Measurements from ENCODE around the gene WDR83.
"Not testable (repeated sequence)": the region's sequence is repeated elsewhere in the genome, so short reads cannot be mapped to it uniquely, and the experiment has no call there.

Gene WDR83

DNA sequence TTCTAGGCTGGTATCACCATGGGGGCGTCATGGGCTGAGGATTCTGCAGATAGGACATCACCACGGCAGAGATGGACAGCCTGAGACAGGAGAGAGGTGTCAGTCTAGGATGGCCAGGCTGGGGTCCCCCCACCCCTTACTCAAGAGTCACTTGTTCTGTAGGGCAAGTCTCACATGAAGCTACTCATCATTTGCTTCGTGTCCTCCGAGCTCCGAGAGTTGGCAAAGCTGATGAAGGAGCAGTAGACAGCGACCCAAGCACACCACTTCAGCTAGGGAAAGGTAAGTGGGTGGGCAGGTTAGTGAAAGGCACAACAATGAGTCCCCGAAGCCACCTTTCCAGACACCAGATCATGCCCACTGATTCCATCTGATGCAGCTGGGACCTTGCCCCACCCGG lies 1.7 kb downstream of the WDR83 start:
- DNase-seq: no peak
- no peak for TF ChIP-seq POLR2A (IDR thresholded peaks at IDR 0.05; ENCODE audit: low read length)
- no peak for TF ChIP-seq GATA1 (IDR thresholded peaks at IDR 0.05; ENCODE audit: low read depth, low read length)

DNA sequence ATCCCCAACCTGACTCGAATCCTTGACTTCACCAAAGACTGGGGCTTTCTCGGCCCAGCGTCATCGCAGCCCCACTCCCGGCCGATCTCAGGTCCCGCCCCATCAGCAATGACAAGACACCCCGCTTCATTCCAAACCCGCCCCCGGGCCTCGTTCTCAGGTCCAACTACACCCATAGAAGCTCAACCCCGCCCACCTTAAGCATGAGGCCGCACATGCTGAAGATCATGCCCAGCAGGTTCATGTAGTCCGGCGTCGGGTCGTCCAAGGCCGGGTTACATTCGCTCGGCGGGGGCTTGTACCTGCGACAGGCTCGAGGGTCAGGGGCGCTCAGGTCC lies 2.3 kb downstream of the WDR83 start:
- TF ChIP-seq GATA1 (IDR thresholded peaks at IDR 0.05; ENCODE audit: low read depth, low read length) (no peak), POLR2A (IDR thresholded peaks at IDR 0.05; ENCODE audit: low read length) (no peak)
- DNase-seq: peak; percentile 91 to 94

DNA sequence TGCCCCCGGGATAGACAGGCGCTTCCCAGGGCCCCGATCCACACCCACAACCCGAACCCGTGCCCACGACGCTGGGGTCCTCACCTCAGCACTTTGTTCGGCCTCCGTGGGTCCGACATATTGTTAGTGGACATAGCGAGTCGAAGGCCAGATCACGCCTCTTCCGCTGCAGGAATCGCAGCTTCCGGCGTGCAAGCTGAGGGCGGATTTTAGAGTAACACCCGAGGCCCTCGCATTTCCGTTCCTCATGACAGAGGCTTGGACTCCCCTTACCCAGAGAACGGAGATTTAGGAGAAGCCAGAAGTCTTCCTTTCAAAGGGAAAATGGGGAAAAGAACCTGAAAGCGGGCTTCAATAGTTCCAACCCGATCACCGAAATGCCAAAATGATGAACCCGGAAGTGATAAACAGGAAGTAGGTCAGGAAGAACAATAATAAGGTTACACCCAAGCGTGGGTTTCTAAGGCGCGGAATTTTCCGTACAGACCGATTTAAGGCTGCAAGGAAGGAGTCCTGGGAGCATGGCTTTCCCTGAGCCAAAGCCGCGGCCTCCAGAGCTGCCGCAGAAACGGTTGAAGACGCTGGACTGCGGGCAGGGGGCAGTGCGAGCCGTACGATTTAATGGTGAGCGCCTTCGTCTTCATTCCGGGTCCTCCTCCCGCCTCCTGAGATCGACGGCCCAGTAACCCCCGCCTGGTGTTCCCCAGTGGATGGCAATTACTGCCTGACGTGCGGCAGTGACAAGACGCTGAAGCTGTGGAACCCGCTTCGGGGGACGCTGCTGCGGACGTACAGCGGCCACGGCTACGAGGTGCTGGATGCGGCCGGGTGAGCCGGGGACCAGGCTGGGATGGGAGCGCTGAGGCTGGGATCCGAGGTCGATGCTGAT lies 2.9 kb downstream of the WDR83 start:
- peak; percentile 92 to 93 for DNase-seq
- TF ChIP-seq POLR2A (IDR thresholded peaks at IDR 0.05; ENCODE audit: low read length) (peak; percentile 60), GATA1 (IDR thresholded peaks at IDR 0.05; ENCODE audit: low read depth, low read length) (no peak)

DNA sequence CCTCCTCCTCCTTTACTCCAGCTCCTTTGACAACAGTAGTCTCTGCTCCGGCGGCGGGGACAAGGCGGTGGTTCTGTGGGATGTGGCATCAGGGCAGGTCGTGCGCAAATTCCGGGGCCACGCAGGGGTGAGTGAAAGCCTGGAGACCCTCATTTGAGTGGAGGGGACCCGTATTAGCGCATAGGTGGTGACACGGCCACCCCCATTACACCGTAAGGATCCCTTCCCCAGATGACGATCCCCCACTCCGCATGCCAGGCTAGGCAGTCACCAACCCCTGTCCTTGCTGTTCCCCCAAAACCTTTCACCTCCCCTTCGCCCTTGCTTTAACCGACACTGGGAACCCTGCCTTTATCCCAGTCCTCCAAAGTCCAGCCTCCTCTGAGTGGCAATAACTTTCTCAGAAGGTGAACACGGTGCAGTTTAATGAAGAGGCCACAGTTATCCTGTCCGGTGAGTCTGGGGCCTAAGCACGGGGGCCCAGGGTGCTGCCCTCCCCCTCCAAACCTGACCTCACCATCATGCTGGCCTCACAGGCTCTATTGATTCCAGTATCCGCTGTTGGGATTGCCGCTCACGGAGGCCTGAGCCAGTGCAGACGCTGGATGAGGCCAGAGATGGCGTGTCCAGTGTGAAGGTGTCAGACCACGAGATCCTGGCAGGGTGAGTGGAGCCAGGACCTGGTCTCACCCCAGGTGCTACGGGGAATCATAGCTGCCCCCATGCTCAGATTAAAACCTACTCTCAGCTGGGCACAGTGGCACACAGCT lies 3.7 kb downstream of the WDR83 start:
- DNase-seq: no peak
- no peak for TF ChIP-seq GATA1 (IDR thresholded peaks at IDR 0.05; ENCODE audit: low read depth, low read length)
- no peak for TF ChIP-seq POLR2A (IDR thresholded peaks at IDR 0.05; ENCODE audit: low read length)

DNA sequence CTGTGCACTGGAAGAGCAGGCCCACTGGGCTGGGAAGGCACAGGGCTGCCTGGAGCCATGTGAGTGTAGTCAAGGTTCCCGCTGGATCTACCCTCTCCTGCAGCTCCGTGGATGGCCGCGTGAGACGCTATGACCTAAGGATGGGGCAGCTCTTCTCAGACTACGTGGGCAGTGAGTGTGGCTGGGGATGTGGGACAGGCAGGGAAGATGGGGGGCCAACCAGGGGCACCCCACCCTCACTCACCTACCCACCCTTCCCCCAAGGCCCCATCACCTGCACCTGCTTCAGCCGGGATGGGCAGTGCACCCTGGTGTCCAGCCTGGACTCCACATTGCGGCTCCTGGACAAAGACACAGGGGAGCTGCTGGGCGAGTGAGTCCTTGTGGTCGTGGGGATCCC lies 6.1 kb downstream of the WDR83 start:
- no peak for DNase-seq
- no peak for TF ChIP-seq GATA1 (IDR thresholded peaks at IDR 0.05; ENCODE audit: low read depth, low read length)
- TF ChIP-seq POLR2A (IDR thresholded peaks at IDR 0.05; ENCODE audit: low read length): no peak

DNA sequence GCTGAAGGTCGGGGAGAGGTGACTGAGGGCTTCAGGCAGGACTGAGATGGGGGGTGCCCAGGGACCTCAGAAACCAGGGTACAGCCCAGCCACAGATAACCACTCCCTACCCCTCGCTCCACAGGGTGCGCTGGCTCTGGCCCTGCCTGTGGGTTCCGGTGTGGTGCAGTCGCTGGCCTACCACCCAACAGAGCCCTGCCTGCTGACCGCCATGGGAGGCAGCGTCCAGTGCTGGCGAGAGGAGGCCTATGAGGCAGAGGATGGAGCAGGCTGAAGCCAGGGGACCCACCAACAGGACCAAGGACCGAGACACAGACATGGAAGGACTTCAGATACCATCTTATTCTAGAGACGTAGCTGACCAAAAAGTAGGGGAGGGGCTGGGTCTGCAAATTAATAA lies 8.8 kb downstream of the WDR83 start:
- TF ChIP-seq POLR2A (IDR thresholded peaks at IDR 0.05; ENCODE audit: low read length): no peak
- no peak for TF ChIP-seq GATA1 (IDR thresholded peaks at IDR 0.05; ENCODE audit: low read depth, low read length)
- no peak for DNase-seq

DNA sequence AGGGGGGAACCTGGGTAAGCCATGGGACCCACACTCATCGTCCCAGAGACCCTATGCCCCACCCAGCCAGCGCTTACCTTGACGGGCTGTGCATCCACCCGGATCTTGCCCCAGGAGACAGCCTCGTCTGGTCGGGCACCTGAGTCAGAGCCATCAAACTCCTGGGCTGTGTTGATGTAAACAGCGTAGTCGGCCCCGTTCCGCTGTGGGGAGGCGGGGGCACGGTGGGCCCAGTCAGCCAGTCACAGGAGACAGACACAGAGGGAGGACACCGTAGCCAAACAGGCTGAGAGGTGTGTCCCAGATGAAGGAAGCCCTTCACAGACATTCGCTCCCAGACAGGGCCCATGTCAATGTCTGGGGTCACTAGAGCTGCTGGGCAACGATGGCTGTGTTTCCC lies 9.3 kb downstream of the WDR83 start:
- TF ChIP-seq GATA1 (IDR thresholded peaks at IDR 0.05; ENCODE audit: low read depth, low read length) (no peak), POLR2A (IDR thresholded peaks at IDR 0.05; ENCODE audit: low read length) (no peak)
- DNase-seq: no peak

DNA sequence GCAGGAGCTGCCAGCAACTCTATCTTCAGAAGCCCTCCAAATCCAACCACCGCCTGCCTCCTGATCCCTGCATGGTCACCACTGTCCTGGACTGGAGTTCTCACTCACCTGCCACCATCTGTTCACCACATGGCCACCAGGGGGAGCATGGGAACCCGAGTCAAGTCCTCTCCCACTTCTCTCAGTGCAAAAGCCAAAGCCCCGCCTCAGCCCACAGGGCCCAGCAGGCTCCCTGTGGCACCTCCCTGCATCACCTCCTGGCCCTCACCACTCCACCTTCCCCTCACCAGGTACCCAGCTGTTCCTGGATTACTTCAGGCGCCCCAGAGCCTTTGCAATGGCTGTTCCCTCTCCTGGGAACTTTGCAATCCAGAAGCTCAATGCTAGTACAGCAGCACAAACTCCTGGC lies 9.8 kb downstream of the WDR83 start:
- DNase-seq: peak; percentile 81 to 90
- TF ChIP-seq POLR2A (IDR thresholded peaks at IDR 0.05; ENCODE audit: low read length) (peak; percentile 26), GATA1 (IDR thresholded peaks at IDR 0.05; ENCODE audit: low read depth, low read length) (no peak)

DNA sequence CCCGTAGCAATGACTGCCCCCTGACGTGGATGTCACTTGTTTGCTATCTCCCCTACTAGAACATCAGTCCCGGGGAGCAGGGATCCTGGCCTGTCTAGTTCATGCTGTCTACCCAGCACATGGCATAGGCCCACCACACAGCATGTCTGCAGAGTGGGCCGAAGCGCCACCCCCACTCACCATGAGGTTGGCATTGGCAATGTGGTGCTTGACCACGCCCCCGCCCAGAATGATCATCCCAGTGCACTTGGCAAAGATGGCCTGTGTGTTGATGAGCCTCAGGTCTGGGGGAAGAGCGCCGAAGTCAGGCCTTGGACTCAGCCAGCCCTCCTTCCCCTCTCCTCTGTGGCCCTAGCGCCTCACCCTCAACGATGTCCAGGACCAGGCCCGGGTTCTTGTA lies 10.3 kb downstream of the WDR83 start:
- no peak for DNase-seq
- no peak for TF ChIP-seq GATA1 (IDR thresholded peaks at IDR 0.05; ENCODE audit: low read depth, low read length)
- no peak for TF ChIP-seq POLR2A (IDR thresholded peaks at IDR 0.05; ENCODE audit: low read length)

DNA sequence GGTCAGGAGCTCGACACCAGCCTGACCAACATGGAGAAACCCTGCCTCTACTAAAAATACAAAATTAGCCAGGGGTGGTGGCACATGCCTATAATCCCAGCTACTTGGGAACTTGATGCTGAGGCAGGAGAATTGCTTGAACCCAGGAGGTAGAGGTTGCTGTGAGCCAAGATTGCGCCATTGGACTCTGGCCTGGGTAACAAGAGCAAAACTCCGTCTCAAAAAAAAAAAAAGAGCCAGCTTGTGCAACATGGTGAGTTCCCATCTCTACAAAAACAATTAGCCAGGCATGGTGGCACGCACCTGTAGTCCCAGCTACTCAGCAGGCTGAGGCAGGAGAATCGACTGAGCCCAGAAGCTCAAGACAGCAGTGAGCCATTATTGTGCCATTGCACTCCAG lies 11.4 kb downstream of the WDR83 start:
- DNase-seq: not testable (repeated sequence)

DNA sequence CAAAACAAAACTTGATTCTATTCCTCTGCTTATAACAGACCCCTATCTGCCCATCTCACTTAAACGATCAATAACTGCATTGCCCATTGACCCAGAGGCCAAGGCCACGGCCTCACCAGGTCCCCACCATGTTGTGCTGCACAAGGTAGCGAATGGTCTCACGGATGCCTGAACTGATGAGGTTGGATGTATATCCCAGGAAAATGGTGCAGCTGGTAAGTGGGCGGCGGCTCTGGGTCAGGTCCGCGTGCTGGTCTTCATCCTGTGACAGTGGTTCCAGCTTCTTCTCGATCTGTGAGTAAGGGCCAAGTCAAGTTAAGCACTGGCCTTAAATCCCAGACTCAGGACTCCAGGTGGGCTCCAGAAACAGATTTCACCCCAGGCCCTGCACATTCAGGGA lies 13.4 kb downstream of the WDR83 start:
- no peak for DNase-seq
- TF ChIP-seq GATA1 (IDR thresholded peaks at IDR 0.05; ENCODE audit: low read depth, low read length) (no peak), POLR2A (IDR thresholded peaks at IDR 0.05; ENCODE audit: low read length) (no peak)

DNA sequence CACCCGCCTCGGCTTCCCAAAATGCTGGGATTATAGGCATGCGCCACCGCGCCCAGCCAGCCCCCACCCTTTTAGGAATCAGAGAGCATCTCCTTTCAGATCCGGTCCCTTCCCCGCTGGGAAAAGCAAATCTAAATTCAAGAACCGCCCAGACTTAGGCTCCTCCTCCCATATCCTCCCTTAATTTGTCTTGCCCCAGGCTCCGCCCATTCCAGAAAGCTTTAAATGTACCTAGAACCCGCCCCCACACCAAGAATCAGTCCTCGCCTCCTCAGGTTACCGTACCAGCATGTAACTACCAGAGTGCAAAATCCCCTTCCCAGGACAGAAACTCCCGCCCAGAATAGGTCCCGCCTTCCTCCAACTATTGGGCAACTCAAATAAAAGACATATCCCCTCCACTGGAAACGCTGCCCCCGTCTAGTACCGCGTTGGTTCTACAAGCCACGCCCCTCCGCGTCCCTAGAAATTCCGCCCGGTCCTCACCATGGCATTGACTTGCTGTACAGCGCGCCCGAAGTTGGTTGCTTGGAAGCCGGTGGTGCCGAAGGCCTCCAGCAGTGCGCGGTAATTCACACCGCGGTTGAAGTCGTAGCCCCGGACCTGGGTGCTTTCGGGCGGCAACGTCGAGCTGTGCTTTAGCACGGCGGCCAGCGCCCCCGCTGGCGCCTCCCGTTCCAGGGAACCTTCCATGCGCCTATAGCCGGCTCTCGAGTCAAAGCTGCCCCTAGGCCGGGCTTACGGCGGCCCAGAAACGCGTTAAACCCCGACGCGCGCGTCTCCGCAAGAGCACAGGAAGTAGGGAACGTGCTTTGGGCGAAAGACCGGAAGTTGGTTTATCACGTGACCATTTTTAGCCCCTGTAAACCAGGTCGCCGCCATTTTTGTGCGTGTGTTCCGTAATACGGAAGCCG lies 14.7 kb downstream of the WDR83 start, which contains the start of gene DHPS:
Gene DHPS, minus strand, starts transcription at position 807 of the 914 bp plus-strand sequence. Its CDS starts 114 bp downstream, at position 693.
- TF ChIP-seq GATA1 (IDR thresholded peaks at IDR 0.05; ENCODE audit: low read depth, low read length): no peak
- peak; percentile 69 for TF ChIP-seq POLR2A (IDR thresholded peaks at IDR 0.05; ENCODE audit: low read length)

DNA sequence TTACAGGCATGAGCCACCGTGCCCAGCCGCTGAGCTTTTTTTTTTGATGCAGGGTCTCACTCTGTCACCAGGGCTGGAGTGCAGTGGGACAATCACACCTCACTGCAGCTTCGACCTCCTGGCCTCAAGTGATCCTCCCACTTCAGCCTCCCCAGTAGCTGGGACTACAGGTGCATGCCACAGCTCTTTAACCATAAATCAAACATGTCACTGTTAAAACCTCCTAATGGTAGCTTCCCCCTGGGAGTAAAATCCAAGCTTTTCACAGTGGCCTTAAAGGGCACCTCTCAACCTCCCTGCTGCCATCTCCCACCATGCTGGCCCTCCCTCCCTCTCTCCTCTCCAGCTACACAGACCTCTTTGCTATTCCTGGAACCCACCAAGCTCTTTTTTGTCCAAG lies 19.2 kb downstream of the WDR83 start:
- no peak for TF ChIP-seq POLR2A (IDR thresholded peaks at IDR 0.05; ENCODE audit: low read length)
- TF ChIP-seq GATA1 (IDR thresholded peaks at IDR 0.05; ENCODE audit: low read depth, low read length): no peak
- no peak for DNase-seq

More for the DNA sequence above, 14.7 kb downstream of the WDR83 start, which contains the start of gene DHPS:
- DNase-seq: peak; percentile 97 to 99
